Tibial nerve (tissue), 3 donors: Measurements from ENCODE around the gene ZBTB7C.

Source experiments
- POLR2A ChIP-seq, 2 donors: fragments of 450-650 bp; IDR thresholded peaks; one replicate each; pipeline ENCODE4 v1.6.1; 2017; ENCODE audit warnings: antibody characterized with exemption in 2 of 2, mild to moderate bottlenecking in 2 of 2, moderate library complexity in 2 of 2
- TF ChIP-seq, protein P1 (sequence below), 5 experiments: fragments of 200-600 bp in 3 of 5; fragments of 450-650 bp in 2 of 5; sonication (generic) in 3 of 5; IDR thresholded peaks; one replicate each; pipeline ENCODE4 v1.5.1; 2016 to 2019; ENCODE audit warnings: antibody characterized with exemption in 5 of 5, mild to moderate bottlenecking in 3 of 5, moderate library complexity in 2 of 5

DNA sequence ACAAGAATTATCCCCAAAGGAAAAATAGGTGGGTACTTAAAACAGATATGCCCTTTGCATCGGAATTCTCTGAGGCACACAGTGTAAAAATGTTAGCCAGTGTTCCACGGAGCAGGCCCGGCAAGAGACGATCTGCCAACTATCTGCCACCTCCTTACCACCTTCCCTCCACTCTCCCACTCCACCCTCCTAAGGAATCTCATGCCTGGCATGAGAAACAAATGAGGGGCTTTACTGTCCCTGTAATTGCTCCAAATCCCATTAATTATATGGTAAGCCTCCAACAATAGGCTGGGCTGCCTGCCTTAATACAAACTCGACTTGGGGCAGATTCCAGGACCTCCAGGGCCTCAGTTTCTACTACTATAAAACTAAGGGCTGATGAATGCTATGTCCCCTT, 102.3 kb downstream of the ZBTB7C start:
- TF ChIP-seq, protein P1, sequence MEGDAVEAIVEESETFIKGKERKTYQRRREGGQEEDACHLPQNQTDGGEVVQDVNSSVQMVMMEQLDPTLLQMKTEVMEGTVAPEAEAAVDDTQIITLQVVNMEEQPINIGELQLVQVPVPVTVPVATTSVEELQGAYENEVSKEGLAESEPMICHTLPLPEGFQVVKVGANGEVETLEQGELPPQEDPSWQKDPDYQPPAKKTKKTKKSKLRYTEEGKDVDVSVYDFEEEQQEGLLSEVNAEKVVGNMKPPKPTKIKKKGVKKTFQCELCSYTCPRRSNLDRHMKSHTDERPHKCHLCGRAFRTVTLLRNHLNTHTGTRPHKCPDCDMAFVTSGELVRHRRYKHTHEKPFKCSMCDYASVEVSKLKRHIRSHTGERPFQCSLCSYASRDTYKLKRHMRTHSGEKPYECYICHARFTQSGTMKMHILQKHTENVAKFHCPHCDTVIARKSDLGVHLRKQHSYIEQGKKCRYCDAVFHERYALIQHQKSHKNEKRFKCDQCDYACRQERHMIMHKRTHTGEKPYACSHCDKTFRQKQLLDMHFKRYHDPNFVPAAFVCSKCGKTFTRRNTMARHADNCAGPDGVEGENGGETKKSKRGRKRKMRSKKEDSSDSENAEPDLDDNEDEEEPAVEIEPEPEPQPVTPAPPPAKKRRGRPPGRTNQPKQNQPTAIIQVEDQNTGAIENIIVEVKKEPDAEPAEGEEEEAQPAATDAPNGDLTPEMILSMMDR (IDR thresholded peaks at IDR 0.05): no peak
- TF ChIP-seq POLR2A (IDR thresholded peaks at IDR 0.05): no peak
